SH-SY5Y (cell line): ENCODE data around the gene PIAS2.

Experiments used
- GATA2 ChIP-seq: IDR thresholded peaks from 2 replicates; pipeline ENCODE4 v1.6.1; 2011; ENCODE audit warnings: mild to moderate bottlenecking, low read depth, low read length
- GATA3 ChIP-seq: IDR thresholded peaks from 2 replicates; pipeline ENCODE4 v1.6.1; 2011; ENCODE audit warnings: low read depth, mild to moderate bottlenecking, low read length, moderate library complexity

DNA sequence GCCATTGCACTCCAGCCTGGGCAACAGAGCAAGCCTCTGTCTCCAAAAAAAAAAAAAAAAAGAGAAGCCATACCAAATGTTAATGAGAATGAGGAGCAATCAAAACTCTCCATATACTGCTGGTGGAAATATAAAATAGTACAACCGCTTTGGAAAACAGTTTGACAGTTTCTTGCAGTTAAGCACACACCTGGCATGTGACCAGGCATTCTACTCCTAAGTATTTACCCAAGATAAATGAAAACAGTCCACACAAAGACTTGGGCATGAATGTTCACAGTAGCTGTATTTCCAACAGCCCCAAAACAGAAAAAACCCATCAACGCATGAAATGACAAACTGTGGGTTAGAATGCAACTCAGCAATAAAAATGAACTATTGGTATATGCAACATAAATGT, 84.5 kb downstream of the PIAS2 start:
- TF ChIP-seq GATA2 (no peak), GATA3 (no peak)
